ENCODE data around the gene PPARA.
A peak's percentile ranks its signal among the peaks of the same experiment; 100 is the strongest.

The PPARA gene

DNA sequence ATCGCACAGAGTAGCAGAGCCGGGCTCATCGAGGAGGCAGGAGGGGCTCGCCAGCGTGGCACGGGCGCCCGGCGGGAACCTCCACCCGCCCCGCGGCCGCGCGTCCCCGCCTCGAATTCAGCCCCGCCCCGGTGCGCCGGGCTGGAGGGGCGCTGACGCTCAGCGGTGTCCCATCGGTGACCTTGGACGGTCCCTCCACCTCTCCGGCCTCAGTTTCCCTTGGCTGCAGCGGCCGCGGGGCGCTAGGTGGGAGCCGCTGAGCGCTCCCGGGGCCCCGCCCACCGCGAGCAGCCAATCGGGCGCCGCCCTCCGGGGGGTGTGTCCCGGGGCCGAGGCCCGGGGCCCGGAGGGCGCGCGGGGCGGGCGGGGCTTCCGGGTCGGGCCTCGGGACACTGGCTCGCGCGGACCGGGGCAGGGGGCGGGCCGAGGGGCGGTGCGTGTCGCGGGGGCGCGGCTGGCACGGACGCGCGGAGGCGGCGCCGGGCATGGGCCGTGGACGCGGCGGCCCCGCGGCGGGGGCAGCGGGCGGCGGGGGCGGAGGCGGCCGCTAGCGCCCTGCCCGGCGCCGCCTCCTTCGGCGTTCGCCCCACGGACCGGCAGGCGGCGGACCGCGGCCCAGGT lies at the start of gene PPARA:
Gene PPARA, plus strand, starts transcription at position 493 of the 621 bp plus-strand sequence. CDS start 47,858 bp downstream, outside the sequence.
- peak; percentile 44 for DNase-seq (ENCODE audit: low read depth)

DNA sequence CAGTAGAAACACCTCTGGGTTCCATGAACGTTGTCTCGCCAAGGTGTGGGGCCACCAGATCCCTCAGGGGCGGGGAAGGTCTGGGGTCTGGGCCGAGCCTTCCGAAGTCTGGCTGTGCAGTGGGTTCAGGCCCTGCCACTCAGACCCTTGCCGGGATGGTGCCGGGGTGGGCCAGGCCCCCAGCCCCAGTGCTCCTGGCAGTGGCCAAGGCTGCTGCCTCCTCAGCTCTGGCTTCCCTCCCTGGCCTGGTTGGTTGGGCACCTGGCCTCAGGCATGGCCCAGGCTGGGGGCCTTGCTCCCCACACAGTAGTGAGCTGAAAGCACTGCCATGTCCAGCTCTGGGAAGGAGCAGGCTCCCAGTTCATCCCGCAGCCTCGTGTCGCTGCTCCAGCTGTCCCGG lies 48.2 kb upstream of the PPARA start:
- DNase-seq (ENCODE audit: low read depth), result no peak

DNA sequence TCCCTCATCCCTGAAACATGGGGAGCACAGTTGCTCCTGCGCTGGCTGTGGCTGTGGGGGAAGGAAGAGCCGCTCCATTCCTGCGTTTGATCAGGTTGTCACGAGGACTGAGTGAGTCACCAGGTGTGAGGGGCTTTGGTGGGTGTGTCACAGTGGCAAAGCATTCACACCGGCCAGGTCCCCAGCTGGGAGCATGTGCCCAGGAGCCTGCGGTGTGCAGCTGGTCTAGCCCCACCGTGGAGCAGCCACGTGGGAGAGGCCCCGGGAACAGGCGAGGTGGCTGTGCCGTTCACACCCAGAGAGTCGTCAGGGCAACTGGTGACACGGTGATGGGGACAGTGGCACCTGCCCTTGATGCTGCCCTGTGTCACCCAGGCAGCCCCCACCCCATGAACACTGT lies 47.6 kb upstream of the PPARA start:
- no peak for DNase-seq (ENCODE audit: low read depth)

DNA sequence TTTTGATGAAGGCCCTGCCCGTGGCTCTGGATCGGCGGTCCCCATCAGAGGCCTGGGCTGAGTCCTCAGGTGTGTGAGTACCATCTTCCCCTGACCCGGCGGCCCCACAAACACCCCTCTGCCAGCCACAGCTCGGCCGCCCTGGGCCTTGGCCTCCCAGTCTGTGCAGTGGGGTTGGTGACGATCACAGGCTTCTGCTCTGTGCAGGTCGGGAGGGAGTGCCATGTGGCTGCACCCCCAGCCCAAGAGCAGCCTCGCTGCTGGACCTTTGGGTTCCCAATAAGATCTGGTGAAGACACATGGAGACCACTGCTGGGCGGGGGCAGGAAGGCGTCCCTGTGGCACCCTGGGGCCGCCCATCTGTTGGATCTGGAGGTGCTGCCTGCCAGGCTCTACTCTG lies 47.1 kb upstream of the PPARA start:
- DNase-seq (ENCODE audit: low read depth), result no peak

DNA sequence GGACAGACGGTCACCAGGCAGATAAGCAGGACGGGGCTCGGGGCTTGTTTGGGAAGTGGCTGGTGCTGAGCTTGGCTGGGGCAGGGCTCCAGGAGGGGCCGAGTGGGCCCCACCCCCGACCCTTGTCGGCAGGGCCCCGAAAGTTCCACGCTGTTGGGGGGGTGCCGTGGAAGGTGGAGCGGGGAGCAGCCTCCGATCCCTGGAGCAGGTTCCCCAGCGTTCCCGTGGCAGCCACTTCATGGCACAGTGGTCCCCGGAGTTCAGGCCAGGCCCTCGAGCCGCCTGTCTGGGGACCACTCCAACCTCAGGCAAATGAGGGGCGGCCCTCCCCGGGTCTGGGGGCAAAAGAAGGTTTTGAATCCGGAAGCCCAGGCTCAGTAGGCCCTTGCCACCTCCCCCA lies 46.7 kb upstream of the PPARA start:
- no peak for DNase-seq (ENCODE audit: low read depth)

DNA sequence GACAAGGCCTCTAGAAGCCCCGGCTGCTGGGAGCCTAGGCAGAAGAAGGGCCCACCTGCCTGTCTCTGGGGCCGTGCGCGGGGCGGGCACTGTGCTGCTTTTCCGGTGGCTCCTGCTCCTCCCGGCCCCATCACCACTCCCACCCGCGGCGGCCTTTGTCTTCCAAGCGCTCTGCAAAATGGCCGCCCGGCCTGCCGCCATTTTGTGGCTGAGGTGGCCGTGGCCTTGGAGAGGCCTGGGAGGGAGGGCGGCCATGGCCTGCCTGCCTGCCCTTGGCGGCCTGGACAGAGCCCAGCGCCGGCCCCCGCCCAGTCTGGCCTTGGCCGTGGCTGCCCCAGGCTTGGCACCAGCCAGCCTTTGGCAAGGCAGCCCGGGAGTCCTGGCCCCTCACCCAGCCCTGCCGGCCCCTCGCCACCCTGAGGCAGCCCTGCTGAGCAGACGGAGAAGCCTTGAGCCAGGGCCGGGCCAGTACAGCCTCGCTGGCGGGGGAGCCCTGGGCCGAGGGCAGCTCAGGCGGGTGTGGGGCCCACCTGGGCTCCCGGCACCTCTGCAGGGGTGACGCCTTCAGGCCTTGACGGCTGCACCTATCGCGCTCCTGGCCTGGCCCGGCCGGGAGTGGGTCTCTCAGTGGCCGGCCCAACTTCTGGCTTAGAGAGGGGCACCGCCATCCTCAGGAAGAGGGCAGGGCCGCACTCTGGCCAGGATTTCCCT lies 46.0 kb upstream of the PPARA start:
- DNase-seq (ENCODE audit: low read depth), result no peak

DNA sequence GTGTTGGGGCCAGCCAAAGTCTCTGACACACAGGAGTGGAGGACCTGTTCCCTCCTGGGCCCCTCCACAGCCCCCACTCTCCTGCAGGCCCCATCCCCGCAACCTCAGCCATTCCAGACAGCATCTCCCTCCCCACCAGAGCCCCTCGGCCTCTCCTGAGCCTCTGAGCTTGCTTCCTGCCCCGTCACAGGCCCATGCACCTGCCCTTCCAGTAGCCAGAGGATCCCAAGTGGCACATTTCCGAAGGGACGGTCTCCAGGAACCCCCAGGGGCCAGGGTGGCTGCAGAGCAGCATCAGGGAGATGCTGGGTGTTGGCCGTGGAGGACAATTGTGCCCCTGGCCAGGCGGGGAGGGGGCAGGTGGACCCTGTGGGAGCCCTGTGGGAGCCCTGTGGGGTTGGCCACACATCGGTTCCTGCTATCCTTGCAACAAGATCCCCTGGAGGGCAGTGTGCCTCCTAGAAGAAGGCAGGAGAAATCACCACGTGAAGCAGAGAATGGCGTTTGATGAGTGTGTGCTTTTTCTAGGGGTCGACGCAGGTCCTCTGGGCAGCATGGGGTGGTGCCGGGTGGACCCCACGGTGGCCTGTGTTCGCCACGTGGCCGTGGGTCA lies 45.3 kb upstream of the PPARA start:
- no peak for DNase-seq (ENCODE audit: low read depth)

DNA sequence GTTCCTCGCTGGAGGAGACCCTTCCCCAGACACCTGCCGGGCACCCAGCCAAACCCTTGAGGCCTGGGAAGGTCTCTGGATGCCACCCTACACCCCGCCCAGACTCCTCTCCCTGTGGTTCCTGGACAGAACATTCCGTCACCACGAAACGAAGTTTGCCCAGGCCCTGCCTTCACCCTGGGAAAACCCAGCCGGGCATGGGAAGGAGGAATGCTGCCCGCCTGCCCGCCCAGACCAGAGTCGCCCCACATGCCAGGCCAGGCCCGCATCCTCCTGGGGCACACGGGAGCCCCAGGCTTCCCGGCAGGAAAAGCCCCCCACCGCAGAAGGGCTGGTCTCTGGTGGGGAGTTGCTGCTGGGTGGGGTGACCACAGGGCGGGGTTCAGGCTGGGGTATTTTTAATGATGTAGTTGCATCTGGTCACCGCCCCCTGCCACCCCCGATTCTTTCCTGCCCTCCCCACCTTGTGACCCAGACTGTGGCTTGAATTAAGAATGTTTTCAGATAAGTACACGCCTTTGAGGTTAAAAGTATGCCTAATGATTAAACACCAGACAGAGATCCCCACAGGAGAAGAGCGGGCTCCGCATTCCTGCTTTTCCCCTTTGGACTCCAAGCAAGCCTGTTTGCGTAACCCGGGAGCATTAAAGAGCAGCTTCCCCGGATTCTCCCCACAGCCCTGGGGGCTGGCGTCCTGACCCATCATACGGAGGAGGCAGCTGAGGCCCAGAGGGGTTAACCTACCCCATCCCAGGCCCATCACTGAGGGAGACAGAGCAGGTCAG lies 44.6 kb upstream of the PPARA start:
- no peak for DNase-seq (ENCODE audit: low read depth)

DNA sequence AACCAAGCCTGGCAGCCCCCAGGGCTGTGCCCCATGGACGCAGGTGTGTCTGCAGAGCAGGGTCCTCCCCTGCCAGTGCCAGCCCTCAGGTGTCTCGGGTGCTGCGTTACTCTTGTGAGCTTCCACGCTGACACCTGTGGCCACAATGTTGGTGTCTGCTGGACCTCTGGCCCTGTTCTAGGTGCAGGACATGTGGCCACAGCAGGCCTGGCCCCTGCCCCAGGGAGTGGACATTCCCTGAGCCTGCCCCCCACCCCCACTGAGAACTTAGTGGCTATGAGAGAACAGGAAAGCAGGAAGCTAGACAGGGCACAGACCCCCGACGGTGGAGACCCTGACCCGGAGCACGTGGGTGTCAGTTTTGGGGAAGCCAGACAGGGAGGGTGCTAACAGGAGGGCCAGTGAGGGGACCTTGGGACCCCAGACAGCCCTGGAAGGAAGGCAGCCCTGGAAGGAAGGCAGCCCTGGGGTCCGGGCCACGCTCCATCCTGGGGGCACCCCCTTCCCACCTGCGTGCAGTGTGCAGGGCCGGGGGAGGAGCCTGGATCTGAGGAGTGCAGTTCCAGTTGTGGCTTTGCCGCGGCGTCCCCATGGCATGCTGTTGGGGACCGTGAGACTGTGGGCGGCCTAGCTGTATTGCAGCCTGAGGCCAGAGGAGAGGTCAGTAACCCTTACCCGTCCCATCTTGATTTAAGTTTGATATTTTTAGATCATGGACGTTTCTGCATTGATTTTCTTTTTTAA lies 43.9 kb upstream of the PPARA start:
- DNase-seq (ENCODE audit: low read depth), result no peak

DNA sequence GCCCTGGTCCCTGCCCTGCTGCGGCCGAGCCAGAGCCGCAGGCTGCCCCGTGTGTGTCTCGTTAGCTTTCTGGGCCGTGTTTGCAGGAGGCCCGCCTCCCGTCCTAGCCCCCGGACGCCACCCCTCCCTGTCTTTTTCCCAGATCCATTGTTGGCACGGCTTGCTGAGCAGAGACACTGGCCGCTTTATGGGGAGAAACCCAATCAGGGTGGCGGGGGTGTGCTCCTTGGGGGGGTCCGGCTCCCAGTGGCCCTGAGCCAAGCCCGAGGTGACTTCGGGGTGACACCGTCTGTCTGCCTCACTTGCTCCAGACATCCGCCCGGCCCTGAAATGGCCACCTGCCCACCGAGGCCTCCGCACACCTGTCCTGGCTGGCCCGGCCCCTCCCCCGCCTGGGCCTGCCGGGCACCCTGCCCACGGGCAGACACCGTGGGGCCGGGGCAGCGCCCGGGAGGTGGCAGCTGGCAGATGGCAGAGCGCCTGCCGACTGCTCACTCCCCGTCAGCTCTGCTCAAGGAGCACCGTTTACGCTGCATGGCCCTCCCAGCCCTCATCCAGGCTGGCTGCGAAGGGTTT lies 43.1 kb upstream of the PPARA start:
- no peak for DNase-seq (ENCODE audit: low read depth)

DNA sequence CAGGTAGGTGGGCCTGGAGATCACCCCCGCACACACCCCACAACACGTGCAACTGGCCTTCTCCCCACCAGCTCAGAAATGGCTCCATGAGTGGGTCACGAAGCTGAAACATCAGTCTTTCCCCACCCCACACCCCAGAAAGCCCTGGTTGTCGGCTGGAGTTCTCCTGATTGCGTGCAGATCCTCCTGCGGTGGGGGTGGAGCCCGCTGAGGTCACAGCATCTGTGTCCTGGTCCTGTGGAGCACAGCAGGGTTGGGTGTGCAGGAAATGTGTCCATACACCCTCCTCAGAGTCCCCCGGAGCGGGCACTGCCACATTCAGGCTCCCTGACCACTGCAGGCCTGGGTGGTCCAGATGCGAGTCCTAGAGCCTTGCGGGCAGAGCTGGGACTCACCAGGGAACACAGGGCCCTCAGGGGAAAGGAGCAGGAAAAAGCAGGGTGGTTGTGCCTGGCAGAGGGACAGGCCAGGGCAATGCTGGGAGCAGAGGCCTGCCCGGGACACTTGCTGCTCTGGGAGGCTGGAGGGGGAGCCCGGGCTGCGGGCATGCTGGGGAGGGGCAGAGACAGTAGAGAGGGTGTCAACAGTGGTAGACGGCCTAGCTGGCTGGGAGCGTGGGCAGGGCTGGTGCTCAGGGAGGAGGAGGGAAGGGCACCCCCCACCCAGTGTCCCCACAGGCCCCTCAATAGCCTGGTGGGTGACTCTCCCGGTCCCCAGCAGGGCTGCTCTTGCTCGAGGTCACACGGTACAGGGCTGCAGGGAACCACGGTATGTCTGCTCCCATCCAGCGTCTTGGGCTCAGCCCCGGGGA lies 42.4 kb upstream of the PPARA start:
- DNase-seq (ENCODE audit: low read depth), result no peak

DNA sequence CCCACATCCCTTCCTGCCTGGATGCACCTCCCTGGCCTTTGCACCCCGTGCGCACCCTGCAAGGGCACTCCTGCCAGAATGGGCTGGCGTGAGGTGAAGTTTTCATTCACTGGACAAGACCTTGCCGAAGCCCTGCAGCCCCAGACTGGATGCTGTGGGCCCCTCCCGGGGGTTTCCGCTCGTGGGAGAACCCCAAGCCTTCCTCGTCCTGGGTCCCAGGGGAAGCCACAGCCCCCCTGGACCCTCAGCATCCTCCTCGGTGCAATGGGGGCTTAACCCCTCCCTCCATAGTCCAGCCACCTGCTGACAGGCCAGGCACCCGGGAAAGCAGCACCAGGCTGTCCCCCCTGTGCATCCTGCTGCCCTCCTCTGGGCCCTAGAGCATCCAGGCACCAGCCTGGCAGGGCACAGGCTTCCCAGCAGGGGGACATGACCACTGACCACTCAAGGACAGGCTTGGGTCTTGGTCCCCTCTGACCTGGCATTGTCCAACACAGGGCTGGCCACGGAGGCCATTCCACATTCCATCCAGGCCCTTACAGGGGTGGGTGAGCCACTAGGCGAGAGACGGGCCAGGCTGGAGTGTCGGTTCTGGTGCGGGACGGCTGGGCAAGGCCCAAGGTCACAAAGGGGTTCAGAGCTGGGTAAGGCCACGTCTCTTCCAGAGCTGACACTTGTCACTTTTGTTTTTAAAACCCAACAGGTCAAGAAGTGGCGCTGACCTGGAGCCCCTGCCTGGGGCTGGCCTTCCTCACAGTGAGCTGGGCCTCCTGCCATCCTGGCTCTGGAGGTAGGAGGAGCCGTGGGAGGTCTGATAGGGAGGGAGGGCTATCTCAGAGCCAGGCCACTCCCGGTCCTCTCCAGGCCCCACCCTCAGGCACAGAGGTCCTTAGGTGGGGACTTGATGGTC lies 41.5 kb upstream of the PPARA start:
- DNase-seq (ENCODE audit: low read depth), result no peak

DNA sequence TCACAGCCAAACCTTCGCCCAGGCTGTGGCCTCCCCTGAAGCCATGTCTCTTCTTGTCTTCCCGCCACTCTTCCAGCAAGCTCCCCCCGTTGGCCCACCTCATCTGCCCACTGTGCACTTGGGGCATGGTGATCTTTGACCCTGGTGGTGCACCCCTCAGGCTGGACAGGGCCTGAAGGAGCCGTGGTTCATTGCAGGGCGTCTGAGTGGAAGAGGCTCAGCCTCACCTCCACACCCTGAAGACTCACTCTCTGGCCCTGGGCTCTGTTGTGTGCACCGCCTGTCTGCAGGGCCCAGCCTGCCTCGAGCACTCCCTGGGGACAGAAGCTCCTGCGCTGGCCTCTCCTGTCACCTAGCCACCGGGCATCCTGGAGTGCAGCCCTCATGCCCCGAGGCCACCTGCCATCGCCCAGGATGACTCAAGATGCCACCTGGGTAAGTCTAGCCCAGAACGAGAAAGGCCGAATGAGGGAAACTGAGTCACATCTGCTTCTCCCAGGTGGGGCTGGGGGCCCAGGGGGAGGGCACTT lies 40.8 kb upstream of the PPARA start:
- DNase-seq (ENCODE audit: low read depth), result no peak

DNA sequence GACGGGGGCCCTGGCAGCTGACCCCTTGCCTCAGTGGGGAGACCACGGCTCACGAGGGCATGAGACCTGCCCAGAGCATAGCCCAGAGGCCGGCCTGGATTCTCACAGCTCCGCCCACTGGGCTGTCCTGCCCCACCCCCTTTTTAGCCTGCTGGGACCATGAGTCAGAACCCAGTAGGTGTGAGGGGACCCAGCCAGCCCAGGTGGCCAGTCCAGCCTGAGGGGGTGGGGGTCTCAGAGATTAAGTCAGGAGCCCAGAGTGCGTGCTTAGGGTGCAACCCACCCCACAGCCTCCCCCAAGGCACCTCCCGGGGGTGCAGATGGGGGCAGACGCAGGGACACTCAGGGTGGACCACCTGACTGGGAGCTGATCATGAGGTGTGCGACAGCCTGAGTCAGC lies 40.1 kb upstream of the PPARA start:
- DNase-seq (ENCODE audit: low read depth), result no peak

DNA sequence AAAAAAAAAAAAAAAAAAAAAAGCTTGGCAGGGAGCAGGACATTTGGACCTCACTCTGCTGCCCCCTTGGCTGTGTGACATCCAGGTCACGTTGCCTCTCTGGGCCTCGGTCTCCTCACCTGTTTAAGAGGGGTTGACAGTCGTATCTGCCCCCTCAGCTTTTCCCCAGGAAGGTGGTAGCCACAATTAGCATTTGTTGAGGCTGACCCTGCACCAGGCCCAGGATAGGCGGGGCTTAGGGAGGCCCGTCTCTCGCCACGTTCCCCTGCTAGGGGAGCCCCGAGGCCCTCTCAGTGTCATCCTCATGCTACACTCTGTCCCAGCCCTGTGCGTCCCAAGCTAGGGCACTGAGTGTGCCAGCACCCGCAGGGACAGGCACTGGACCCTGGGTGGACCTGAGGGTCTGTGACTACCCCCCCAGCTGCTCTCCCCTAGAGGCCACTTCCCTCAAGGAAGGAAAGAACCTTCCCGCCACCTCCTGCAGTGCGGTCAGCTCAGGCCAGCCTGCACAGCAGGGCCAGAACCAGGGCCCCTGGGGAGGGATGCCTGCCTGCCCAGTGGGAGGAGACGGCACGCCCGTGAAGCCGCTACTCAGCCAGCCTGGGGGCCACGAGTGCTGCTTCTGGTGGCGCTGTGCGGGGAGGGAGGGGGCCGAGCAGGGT lies 38.5 kb upstream of the PPARA start:
- no peak for DNase-seq (ENCODE audit: low read depth)

DNA sequence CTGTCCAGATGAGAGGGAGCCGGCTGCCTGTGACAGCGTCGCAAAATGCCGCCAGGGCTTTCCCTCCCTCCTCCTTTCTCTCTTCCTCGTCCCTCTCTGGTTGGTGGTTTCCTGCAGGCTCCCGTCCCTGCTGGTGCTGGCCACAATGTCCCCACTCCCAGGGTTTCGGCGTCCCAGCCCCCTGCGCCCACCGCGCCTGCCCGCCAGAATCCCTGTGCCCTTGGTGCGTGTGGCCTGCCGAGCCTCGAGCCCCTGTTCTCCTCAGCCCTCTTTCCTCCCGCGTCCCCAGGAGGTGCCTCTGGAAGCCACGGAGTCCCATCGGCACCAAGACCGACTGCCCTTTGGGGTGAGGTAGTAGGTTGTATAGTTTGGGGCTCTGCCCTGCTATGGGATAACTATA lies 37.9 kb upstream of the PPARA start:
- DNase-seq (ENCODE audit: low read depth), result no peak

DNA sequence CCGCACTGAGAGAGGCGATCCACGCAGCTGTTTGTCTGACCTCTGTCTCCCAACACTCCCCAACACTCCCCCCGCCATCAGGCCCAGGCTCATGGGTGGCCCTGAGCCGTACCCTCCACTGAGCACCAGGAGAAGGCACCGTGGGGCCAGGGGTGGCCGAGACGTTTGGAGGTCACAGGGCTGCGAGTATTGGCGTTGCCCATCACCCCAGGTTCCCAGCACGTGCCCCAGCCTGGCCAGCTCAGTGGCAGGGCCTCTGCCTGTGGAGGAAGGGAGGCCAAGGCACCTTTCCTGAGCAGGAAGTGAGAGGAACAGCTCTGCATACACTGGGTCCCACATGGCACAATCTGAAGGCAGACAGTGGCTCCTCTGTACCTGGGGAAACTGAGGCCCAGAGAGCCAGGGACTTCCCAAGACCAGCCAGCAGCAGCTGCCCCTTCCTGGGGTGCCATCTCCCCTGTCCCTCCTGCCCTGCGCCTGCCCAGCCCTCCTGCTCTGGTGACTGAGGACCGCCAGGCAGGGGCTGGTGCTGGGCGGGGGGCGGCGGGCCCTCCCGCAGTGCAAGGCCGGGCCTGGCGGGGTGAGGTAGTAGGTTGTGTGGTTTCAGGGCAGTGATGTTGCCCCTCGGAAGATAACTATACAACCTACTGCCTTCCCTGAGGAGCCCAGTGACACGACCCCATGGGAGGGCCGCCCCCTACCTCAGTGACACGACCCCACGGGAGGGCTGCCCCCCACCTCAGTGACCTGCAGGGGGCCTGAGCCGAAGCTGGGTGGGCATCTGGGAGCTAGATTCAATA lies 37.0 kb upstream of the PPARA start:
- no peak for DNase-seq (ENCODE audit: low read depth)

DNA sequence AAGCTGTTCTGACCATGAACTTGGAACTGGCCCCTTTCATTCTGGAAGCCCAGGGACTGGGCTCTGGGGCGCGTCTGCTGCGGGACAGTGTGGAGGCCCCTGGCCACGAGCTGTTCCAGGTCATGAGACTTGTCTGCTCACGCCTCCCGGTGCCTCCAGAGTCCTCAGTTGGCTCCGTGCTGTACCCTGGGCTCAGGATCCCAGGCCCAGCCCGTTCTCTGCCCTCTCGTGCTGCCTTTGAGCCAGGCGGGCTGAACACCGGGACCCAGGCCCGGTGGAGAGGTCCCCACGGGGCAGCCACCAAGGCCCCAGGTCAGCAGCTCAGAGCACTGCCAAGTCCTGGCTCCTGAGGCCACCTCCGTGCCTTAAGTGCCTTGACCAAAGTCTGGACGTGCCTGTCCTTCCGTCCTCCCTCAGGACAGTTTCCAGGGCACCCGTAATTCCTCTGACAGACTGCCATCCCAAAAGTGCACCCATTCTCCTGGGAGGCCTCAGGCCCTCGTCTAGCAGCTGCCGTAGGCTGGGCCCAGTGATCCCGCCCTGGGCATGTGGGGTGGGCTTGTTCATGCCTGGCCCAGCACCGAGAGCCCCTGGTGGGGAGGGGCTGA lies 36.3 kb upstream of the PPARA start:
- DNase-seq (ENCODE audit: low read depth), result no peak
